H1 (cell line): ENCODE measurements around the gene PLB1. TPM values are rescaled to one million over a fixed set of nuclear protein-coding genes. Genes with fewer than 3 reads are reported as not detected.

Source experiments
- CTCF ChIA-PET: fragments of 300-600 bp; sonication (Branson Sonifier 250); formaldehyde crosslinking; loops from one replicate; lab custom pipeline; 2021; ENCODE audit not compliant: partially characterized antibody; lab: Charles Lee
- POLR2A ChIA-PET: fragments of 300-600 bp; sonication (Branson Sonifier 250); formaldehyde crosslinking; loops from one replicate; lab custom pipeline; 2021; ENCODE audit warnings: inconsistent platforms; ENCODE audit not compliant: partially characterized antibody; lab: Charles Lee
- DNase-seq, 2 experiments: peaks; one replicate each; pipeline versions ENCODE4 v3.0.0 to v3.0.0-alpha.2; 2010 to 2022; ENCODE audit warnings: low spot score in 2 of 2, low read depth in 1 of 2, mixed read lengths in 1 of 2
- FAIRE-seq: peaks from 2 replicates; lab custom pipeline; 2011; peaks lifted over from hg19 to GRCh38; lab: Jason Lieb, UNC
- H2AFZ ChIP-seq: 2 replicates; pipeline ENCODE4 v1.8.1; 2012; ENCODE audit warnings: low read length, inconsistent platforms
- H2AK5ac ChIP-seq: 2 replicates; pipeline ENCODE4 v1.6.1; 2013; ENCODE audit warnings: low read depth, low read length
- H2BK120ac ChIP-seq: replicated peaks from 2 replicates; pipeline ENCODE3; 2013; ENCODE audit warnings: low read depth, low read length, inconsistent platforms
- H2BK12ac ChIP-seq: 2 replicates; pipeline ENCODE4 v1.6.1; 2013; ENCODE audit warnings: low read depth, low read length
- H2BK15ac ChIP-seq: 2 replicates; pipeline ENCODE4 v1.6.1; 2013; ENCODE audit warnings: low read length
- H2BK20ac ChIP-seq: 2 replicates; pipeline ENCODE4 v1.6.1; 2013; ENCODE audit warnings: low read length
- H2BK5ac ChIP-seq: 2 replicates; pipeline ENCODE4 v1.6.1; 2013; ENCODE audit warnings: low read depth, low read length
- H3K14ac ChIP-seq: 2 replicates; pipeline ENCODE4 v1.6.1; 2013; ENCODE audit warnings: inconsistent platforms; ENCODE audit not compliant: insufficient read length
- H3K18ac ChIP-seq: 2 replicates; pipeline ENCODE4 v1.6.1; 2013; ENCODE audit warnings: low read length; ENCODE audit errors: extremely low read depth
- H3K23ac ChIP-seq: 2 replicates; pipeline ENCODE4 v1.6.1; 2013; ENCODE audit warnings: inconsistent platforms; ENCODE audit not compliant: insufficient read length
- H3K23me2 ChIP-seq: 2 replicates; pipeline ENCODE4 v1.6.1; 2013; ENCODE audit warnings: low read depth, low read length
- H3K27ac ChIP-seq: 2 replicates; pipeline ENCODE4 v1.6.1; 2011; ENCODE audit warnings: low read depth, low read length, inconsistent platforms
- H3K27me3 ChIP-seq, 4 experiments: replicated peaks in 1 of 4; 1 replicate in 1 of 4; 2 replicates in 3 of 4; pipeline versions ENCODE4 v1.6.1 to v1.8.1; 2011 to 2013; ENCODE audit warnings: low read length in 3 of 4, mild to moderate bottlenecking in 3 of 4, inconsistent platforms in 2 of 4, mixed read lengths in 2 of 4, moderate library complexity in 1 of 4; ENCODE audit not compliant: control insufficient read depth in 3 of 4, insufficient read depth in 3 of 4; ENCODE audit errors: extremely low read depth in 1 of 4
- H3K36me3 ChIP-seq, 4 experiments: 2 replicates each; pipeline versions ENCODE4 v1.6.1 to v1.8.1; 2011 to 2013; ENCODE audit warnings: mild to moderate bottlenecking in 4 of 4, low read length in 3 of 4, moderate library complexity in 2 of 4, control low read depth in 1 of 4, inconsistent platforms in 1 of 4; ENCODE audit not compliant: insufficient read depth in 4 of 4, control insufficient read depth in 2 of 4
- H3K4ac ChIP-seq: replicated peaks from 2 replicates; pipeline ENCODE3; 2013; ENCODE audit warnings: low read length, low read depth, mixed read lengths, inconsistent platforms; ENCODE audit not compliant: insufficient read length
- H3K4me1 ChIP-seq, 4 experiments: replicated peaks in 1 of 4; 1 replicate in 1 of 4; 2 replicates in 3 of 4; pipeline versions ENCODE4 v1.6.1 to v1.8.1; 2011 to 2013; ENCODE audit warnings: low read length in 3 of 4, inconsistent platforms in 2 of 4, mixed read lengths in 1 of 4; ENCODE audit not compliant: insufficient read depth in 4 of 4, control insufficient read depth in 3 of 4
- H3K4me2 ChIP-seq, 2 experiments: 2 replicates each; pipeline versions ENCODE4 v1.6.1 to v1.8.1; 2011 to 2013; ENCODE audit warnings: low read depth in 2 of 2, low read length in 2 of 2, control low read depth in 1 of 2, inconsistent platforms in 1 of 2, mild to moderate bottlenecking in 1 of 2; ENCODE audit not compliant: insufficient read depth in 1 of 2
- H3K4me3 ChIP-seq, 4 experiments: fragments of 200-600, 300-600 bp in 1 of 4; sonication (generic), shearing (Covaris generic), sonication (Bioruptor Twin) in 1 of 4; 2 replicates each; pipeline versions ENCODE4 v1.5.1 to v1.8.1; 2011 to 2016; ENCODE audit warnings: low read length in 4 of 4, low read depth in 3 of 4, control low read depth in 2 of 4, inconsistent platforms in 2 of 4, mild to moderate bottlenecking in 2 of 4, mixed read lengths in 1 of 4, moderate library complexity in 1 of 4; ENCODE audit not compliant: insufficient read depth in 2 of 4; ENCODE audit errors: extremely low read depth in 1 of 4
- H3K56ac ChIP-seq: replicated peaks from 2 replicates; pipeline ENCODE3; 2013; ENCODE audit warnings: low read depth, mild to moderate bottlenecking, mixed read lengths, low read length, inconsistent platforms; ENCODE audit not compliant: insufficient read length
- H3K79me1 ChIP-seq: 2 replicates; pipeline ENCODE4 v1.6.1; 2013; ENCODE audit warnings: low read depth, low read length, control low read depth
- H3K79me2 ChIP-seq, 2 experiments: 2 replicates each; pipeline versions ENCODE4 v1.6.1 to v1.8.1; 2012 to 2013; ENCODE audit warnings: low read length in 2 of 2, mild to moderate bottlenecking in 2 of 2, inconsistent platforms in 1 of 2; ENCODE audit not compliant: insufficient read depth in 2 of 2, control insufficient read depth in 1 of 2
- H3K9ac ChIP-seq, 4 experiments: replicated peaks in 1 of 4; 1 replicate in 1 of 4; 2 replicates in 3 of 4; pipeline versions ENCODE4 v1.6.1 to v1.8.1; 2011 to 2013; ENCODE audit warnings: low read depth in 3 of 4, low read length in 3 of 4, control low read depth in 2 of 4, mild to moderate bottlenecking in 2 of 4, moderate library complexity in 2 of 4, inconsistent platforms in 1 of 4; ENCODE audit errors: extremely low read depth in 1 of 4
- H3K9me3 ChIP-seq, 2 experiments: 2 replicates each; pipeline versions ENCODE4 v1.6.1 to v1.8.1; 2012 to 2013; ENCODE audit warnings: mild to moderate bottlenecking in 2 of 2, moderate library complexity in 2 of 2, control low read depth in 1 of 2, inconsistent platforms in 1 of 2, low read depth in 1 of 2, low read length in 1 of 2, mixed read lengths in 1 of 2; ENCODE audit not compliant: insufficient read depth in 2 of 2
- H4K20me1 ChIP-seq, 2 experiments: replicated peaks in 1 of 2; 2 replicates each; pipeline versions ENCODE3 to v1.8.1; 2011 to 2013; ENCODE audit warnings: inconsistent platforms in 2 of 2, low read length in 2 of 2, mild to moderate bottlenecking in 1 of 2; ENCODE audit not compliant: insufficient read depth in 2 of 2, control insufficient read depth in 1 of 2
- H4K5ac ChIP-seq: 2 replicates; pipeline ENCODE4 v1.6.1; 2013; ENCODE audit warnings: low read length, low read depth, mixed read lengths, inconsistent platforms; ENCODE audit not compliant: insufficient read length
- H4K8ac ChIP-seq: 2 replicates; pipeline ENCODE4 v1.8.0; 2013; ENCODE audit warnings: mild to moderate bottlenecking, moderate library complexity, low read length, inconsistent platforms; ENCODE audit not compliant: insufficient read depth; ENCODE audit errors: extremely low read depth
- H4K91ac ChIP-seq: replicated peaks from 2 replicates; pipeline ENCODE3; 2013; ENCODE audit warnings: low read length, mixed read lengths, inconsistent platforms; ENCODE audit not compliant: insufficient read length
- ATF2 ChIP-seq: IDR thresholded peaks from 2 replicates; pipeline ENCODE4 v1.6.1; 2012; ENCODE audit warnings: low read length, inconsistent platforms
- PHF8 ChIP-seq: fragments of 200-600 bp; sonication (generic); conservative IDR thresholded peaks from 2 replicates; pipeline ENCODE4 v1.7.1; 2012; ENCODE audit warnings: low read depth, mild to moderate bottlenecking, inconsistent platforms, low read length, moderate library complexity
- WGBS, 2 experiments: shearing (Covaris generic) in 1 of 2; methylation state at CpG; one replicate each; pipeline versions ENCODE4 v1.1.6 to v1.1.7; 2013 to 2015; ENCODE audit warnings: low lambda C conversion rate in 2 of 2, mixed read lengths in 2 of 2, inconsistent platforms in 1 of 2, low coverage in 1 of 2, missing lambda C conversion rate in 1 of 2; ENCODE audit not compliant: insufficient replicate concordance in 2 of 2, insufficient coverage in 1 of 2, insufficient read length in 1 of 2; ENCODE audit errors: extremely low coverage in 1 of 2, missing lambda C conversion rate in 1 of 2; 5-methylcytosine and 5-hydroxymethylcytosine counted together
- polyA plus RNA-seq, 7 experiments: library from polyadenylated mRNA; depleted of rRNA in 3 of 7; stranded (reverse) in 5 of 7; unstranded in 2 of 7; fragments of >200 nt in 5 of 7; fragments of 200-250 nt in 2 of 7; gene quantifications; 1 replicate in 5 of 7; 2 replicates in 1 of 7; 4 replicates in 1 of 7; pipeline versions ENCODE4 v1.2.1 to v1.2.3, GENCODE V29; 2011 to 2013; ENCODE audit warnings: missing spikeins in 2 of 7, mixed read lengths in 2 of 7
- total RNA-seq: library from RNA; stranded (reverse); fragmentation: NEBNext Ultra II Directional; extraction: Animal tissue kit (Norgen Biotek cat#: 25700); gene quantifications from 2 replicates; pipeline ENCODE4 v1.2.1, GENCODE V29; 2021

PLB1 gene
- total and polyA plus RNA-seq, 2 of the 8 experiments (the other 6 are each of a cell fraction or from before 2014, with no cell fraction given), result 0.20 to 0.36 TPM

DNA sequence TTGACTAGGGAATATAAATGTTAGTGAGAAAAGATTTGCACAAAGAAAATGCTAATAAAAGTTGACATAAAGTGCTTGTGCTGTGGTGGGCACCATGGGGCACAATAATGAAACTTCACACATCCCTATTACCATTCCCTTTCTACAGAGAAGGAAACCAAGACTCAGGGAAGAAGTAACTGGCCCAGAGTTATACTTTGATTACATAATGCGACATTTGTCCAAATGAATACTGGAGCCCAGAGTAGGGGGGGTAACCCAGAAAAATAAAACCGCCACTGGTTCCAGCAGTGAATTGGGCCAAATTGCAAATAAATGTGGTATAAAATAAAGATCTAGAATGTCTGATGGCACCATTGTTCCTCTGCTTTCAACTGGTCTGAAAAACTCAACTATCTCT is 149.7 kb downstream of the PLB1 start:
- Histone ChIP-seq H3K4ac (no peak overlapping the region), H3K4me1 (peaks cover 0 to 10% (median 2%) of the 10 kb centered on the region in 4 experiments; a peak in 2 of 7 replicates), H2BK120ac (no peak overlapping the region), H2BK12ac (no peak overlapping the region), H3K79me1 (no peaks in the 10 kb centered on the region), H3K79me2 (no peaks in the 10 kb centered on the region), H4K5ac (no peak overlapping the region), H3K4me2 (no peak overlapping the region), H3K56ac (no peak overlapping the region), H3K27me3 (no peaks in the 10 kb centered on the region), H3K9ac (no peak overlapping the region), H2AK5ac (no peak overlapping the region), H2BK15ac (no peak overlapping the region), H2AFZ (no peak overlapping the region), H3K23ac (no peak overlapping the region), H3K9me3 (no peaks in the 10 kb centered on the region), H3K4me3 (no peak overlapping the region), H4K8ac (no peak overlapping the region), H3K18ac (no peak overlapping the region), H4K91ac (no peak overlapping the region), H4K20me1 (no peaks in the 10 kb centered on the region), H3K36me3 (no peaks in the 10 kb centered on the region), H3K23me2 (no peaks in the 10 kb centered on the region), H3K27ac (no peak overlapping the region), H2BK20ac (no peak overlapping the region), H2BK5ac (no peak overlapping the region), H3K14ac (no peak overlapping the region)
- FAIRE-seq (no peak), DNase-seq (no peak)
- TF ChIP-seq ATF2 (no peak), PHF8 (no peak)
- CTCF ChIA-PET, result interaction anchor here (1.0 kb wide), 1 partner anchor 30 kb away, joined by 3 read pairs; no protein-coding TSS in a partner anchor
- POLR2A ChIA-PET, result interaction anchor here (0.7 kb wide), 1 partner anchor 90 kb away, joined by 4 read pairs; no protein-coding TSS in a partner anchor
- 92% methylated on average over 2 of the region's 2 CpGs; no CpG with 5 or more reads in 1 of the 2 experiments for WGBS, 2 experiments
